ENCODE results near the gene ERBB4. TPM values are rescaled to one million over a fixed set of nuclear protein-coding genes. Genes with fewer than 3 reads are reported as not detected.
A peak's percentile ranks its signal among the peaks of the same experiment; 100 is the strongest.

Gene ERBB4
- polyA plus RNA-seq, 1 of the 3 experiments (the other 2 are of a cell fraction): 0.05 TPM

DNA sequence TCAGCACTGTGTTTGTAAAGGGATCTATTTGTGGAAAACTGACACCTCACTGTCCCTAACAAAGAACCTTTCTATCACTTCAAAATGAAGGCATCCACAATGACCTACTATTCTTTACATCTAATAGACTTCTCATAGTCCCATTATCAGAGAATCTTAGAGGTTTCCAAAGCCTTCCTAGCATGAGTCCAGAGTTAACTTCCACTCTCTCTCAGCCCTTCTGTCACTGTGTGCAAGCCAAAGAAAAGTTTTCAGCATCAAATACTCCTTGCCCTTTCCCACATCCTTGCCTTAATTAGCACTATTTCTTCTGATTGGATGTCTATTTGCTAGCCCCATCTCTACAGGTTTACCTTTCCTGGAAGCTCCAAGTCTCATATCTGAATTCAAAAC, 178.5 kb downstream of the ERBB4 start (continued):
- TF ChIP-seq, protein P1, sequence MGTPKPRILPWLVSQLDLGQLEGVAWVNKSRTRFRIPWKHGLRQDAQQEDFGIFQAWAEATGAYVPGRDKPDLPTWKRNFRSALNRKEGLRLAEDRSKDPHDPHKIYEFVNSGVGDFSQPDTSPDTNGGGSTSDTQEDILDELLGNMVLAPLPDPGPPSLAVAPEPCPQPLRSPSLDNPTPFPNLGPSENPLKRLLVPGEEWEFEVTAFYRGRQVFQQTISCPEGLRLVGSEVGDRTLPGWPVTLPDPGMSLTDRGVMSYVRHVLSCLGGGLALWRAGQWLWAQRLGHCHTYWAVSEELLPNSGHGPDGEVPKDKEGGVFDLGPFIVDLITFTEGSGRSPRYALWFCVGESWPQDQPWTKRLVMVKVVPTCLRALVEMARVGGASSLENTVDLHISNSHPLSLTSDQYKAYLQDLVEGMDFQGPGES (IDR thresholded peaks at IDR 0.05; ENCODE audit: low read depth, low read length): no peak
- no peak for TF ChIP-seq SIN3A (IDR thresholded peaks at IDR 0.05; ENCODE audit: borderline replicate concordance, low read depth, low read length)
- no peak for TF ChIP-seq MXI1 (IDR thresholded peaks at IDR 0.05; ENCODE audit: low read depth, low read length)
- no peak for TF ChIP-seq FOXJ3 (CRISPR knock-in tag; IDR thresholded peaks at IDR 0.05)

DNA sequence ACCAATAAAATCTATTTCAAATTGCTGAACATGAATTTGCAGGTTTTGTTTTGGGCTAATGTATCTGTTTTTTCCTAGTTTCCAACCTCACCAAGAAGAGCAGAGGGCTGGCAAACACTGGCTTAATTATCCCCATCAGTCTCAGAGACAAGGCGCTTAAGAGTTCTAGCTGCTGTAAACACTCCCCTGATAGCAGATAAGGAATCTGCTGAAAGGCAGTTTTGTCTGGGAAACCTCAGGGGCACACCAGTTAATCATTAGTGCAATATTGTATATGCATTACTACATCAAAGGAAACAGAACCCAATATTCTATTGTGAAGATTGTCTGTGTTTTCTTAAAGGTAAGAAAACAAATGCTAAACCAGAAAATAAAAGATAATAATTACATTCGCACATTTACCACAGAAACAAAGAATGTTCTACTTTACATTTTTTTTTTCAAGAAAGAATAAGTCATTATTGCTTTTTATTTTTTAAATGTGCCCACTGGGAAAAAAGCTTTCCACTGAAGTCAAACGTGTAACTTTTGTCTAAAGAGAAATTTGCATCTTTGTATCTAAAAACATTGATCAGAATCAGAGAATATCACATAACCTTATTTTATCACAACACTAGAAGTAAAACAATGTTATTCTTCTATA, 179.1 kb downstream of the ERBB4 start:
- POLR2A ChIA-PET: no interaction called here
- no peak overlapping the region for H3K4me2 ChIP-seq
- no peaks in the 10 kb centered on the region for H3K9me2 ChIP-seq
- peak; percentile 40 for DNase-seq
- TF ChIP-seq POLR2AphosphoS5 (IDR thresholded peaks at IDR 0.05; ENCODE audit: low read depth, low read length) (no peak), TCF12 (IDR thresholded peaks at IDR 0.05) (peak; percentile 58), YY1 (IDR thresholded peaks at IDR 0.05; ENCODE audit: low read depth) (no peak), CHD2 (IDR thresholded peaks at IDR 0.05; ENCODE audit: low read length, partially characterized antibody) (peak; percentile 79), RFX5 (IDR thresholded peaks at IDR 0.05; ENCODE audit: low read length) (no peak), GATA2 (CRISPR knock-in tag; IDR thresholded peaks at IDR 0.05) (peak; percentile 94), MXI1 (IDR thresholded peaks at IDR 0.05; ENCODE audit: low read depth, low read length) (peak; percentile 13; the same call in 1 of the 2 replicates), MEF2A (IDR thresholded peaks at IDR 0.05; ENCODE audit: borderline replicate concordance, low read depth) (no peak), FOSL2 (IDR thresholded peaks at IDR 0.05; ENCODE audit: borderline replicate concordance, low read depth) (no peak), FOXJ3 (CRISPR knock-in tag; IDR thresholded peaks at IDR 0.05) (peak; percentile 83; the same call in 1 of the 2 replicates), EP300 (IDR thresholded peaks at IDR 0.05; ENCODE audit: borderline replicate concordance in 1 of 2, low read depth in 1 of 2, low read length in 1 of 2) (peak in 1 of 2 experiments; percentile 89; a peak in 2 of 4 replicates), TEAD4 (IDR thresholded peaks at IDR 0.05; ENCODE audit: borderline replicate concordance, insufficient read depth) (no peak), RCOR1 (IDR thresholded peaks at IDR 0.05; ENCODE audit: low read length) (peak; percentile 85), RAD21 (IDR thresholded peaks at IDR 0.05; ENCODE audit: low read length) (peak; percentile 28; the same call in 1 of the 2 replicates), SIN3A (IDR thresholded peaks at IDR 0.05; ENCODE audit: borderline replicate concordance, low read depth, low read length) (no peak)
- TF ChIP-seq, protein P2, sequence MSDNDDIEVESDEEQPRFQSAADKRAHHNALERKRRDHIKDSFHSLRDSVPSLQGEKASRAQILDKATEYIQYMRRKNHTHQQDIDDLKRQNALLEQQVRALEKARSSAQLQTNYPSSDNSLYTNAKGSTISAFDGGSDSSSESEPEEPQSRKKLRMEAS (IDR thresholded peaks at IDR 0.05; ENCODE audit: low read depth): no peak
- TF ChIP-seq, protein P3, sequence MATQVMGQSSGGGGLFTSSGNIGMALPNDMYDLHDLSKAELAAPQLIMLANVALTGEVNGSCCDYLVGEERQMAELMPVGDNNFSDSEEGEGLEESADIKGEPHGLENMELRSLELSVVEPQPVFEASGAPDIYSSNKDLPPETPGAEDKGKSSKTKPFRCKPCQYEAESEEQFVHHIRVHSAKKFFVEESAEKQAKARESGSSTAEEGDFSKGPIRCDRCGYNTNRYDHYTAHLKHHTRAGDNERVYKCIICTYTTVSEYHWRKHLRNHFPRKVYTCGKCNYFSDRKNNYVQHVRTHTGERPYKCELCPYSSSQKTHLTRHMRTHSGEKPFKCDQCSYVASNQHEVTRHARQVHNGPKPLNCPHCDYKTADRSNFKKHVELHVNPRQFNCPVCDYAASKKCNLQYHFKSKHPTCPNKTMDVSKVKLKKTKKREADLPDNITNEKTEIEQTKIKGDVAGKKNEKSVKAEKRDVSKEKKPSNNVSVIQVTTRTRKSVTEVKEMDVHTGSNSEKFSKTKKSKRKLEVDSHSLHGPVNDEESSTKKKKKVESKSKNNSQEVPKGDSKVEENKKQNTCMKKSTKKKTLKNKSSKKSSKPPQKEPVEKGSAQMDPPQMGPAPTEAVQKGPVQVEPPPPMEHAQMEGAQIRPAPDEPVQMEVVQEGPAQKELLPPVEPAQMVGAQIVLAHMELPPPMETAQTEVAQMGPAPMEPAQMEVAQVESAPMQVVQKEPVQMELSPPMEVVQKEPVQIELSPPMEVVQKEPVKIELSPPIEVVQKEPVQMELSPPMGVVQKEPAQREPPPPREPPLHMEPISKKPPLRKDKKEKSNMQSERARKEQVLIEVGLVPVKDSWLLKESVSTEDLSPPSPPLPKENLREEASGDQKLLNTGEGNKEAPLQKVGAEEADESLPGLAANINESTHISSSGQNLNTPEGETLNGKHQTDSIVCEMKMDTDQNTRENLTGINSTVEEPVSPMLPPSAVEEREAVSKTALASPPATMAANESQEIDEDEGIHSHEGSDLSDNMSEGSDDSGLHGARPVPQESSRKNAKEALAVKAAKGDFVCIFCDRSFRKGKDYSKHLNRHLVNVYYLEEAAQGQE (IDR thresholded peaks at IDR 0.05; ENCODE audit: low read depth, low read length): no peak
- TF ChIP-seq, protein P4, sequence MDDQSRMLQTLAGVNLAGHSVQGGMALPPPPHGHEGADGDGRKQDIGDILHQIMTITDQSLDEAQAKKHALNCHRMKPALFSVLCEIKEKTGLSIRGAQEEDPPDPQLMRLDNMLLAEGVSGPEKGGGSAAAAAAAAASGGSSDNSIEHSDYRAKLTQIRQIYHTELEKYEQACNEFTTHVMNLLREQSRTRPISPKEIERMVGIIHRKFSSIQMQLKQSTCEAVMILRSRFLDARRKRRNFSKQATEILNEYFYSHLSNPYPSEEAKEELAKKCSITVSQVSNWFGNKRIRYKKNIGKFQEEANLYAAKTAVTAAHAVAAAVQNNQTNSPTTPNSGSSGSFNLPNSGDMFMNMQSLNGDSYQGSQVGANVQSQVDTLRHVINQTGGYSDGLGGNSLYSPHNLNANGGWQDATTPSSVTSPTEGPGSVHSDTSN (IDR thresholded peaks at IDR 0.05): peak; percentile 14; the same call in 1 of the 2 replicates
- H3K36me3 ChIP-seq (replicated peaks in 1 of 2; ENCODE audit: control insufficient read depth in 1 of 2, insufficient read depth in 2 of 2, low read length in 1 of 2): no peaks in the 10 kb centered on the region
- H3K27ac ChIP-seq (ENCODE audit: low read depth in 2 of 2, low read length in 1 of 2): peak overlapping the region in 1 of 2 experiments; percentile 76; a peak in 2 of 4 replicates
- H3F3A ChIP-seq (replicated peaks; ENCODE audit: insufficient read depth): no peaks in the 10 kb centered on the region
- no peak overlapping the region for H3K4me3 ChIP-seq (ENCODE audit: low read depth in 2 of 2, low read length in 1 of 2)
- peaks cover 7 to 8% of the 10 kb centered on the region in 2 experiments; a peak in 3 of 4 replicates for H3K4me1 ChIP-seq (ENCODE audit: control insufficient read depth in 1 of 2, insufficient read depth in 2 of 2, low read depth in 1 of 2, low read length in 1 of 2)
- no peaks in the 10 kb centered on the region for H4K20me1 ChIP-seq (ENCODE audit: insufficient read depth)
- CTCF ChIA-PET: no interaction called here
- H3K9ac ChIP-seq: no peak overlapping the region
- H3K9me3 ChIP-seq: no peaks in the 10 kb centered on the region
- 61% methylated on average over 3 of the region's 3 CpGs for WGBS (ENCODE audit: low lambda C conversion rate)
- H3K27me3 ChIP-seq (ENCODE audit: insufficient read depth): no peaks in the 10 kb centered on the region
- no peaks in the 10 kb centered on the region for H3K79me2 ChIP-seq (ENCODE audit: insufficient read depth)
- no peak overlapping the region for H2AFZ ChIP-seq (ENCODE audit: low read depth)

All from SK-N-SH (cell line).